ENCODE results near the gene HEPHL1.

The HEPHL1 gene

GRCh38 chr11:94025690-94026394 is 4.7 kb downstream of the HEPHL1 start:
- DNase-seq (ENCODE audit: low spot score), result no peak

GRCh38 chr11:94027210-94027609 is 6.1 kb downstream of the HEPHL1 start:
- DNase-seq (ENCODE audit: low spot score), result no peak

- DNase-seq (ENCODE audit: low spot score), result no peak
Observed at GRCh38 chr11:94028436-94028835, 7.3 kb downstream of the HEPHL1 start.

- DNase-seq (ENCODE audit: low spot score), result no peak
Observed at GRCh38 chr11:94030059-94030458, 8.9 kb downstream of the HEPHL1 start.

GRCh38 chr11:94031625-94032024 is 10.5 kb downstream of the HEPHL1 start:
- DNase-seq (ENCODE audit: low spot score), result no peak

GRCh38 chr11:94032066-94032465 is 10.9 kb downstream of the HEPHL1 start:
- DNase-seq (ENCODE audit: low spot score), result no peak

- no peak for DNase-seq (ENCODE audit: low spot score)
Observed at GRCh38 chr11:94032725-94033124, 11.6 kb downstream of the HEPHL1 start.

GRCh38 chr11:94034207-94034606 is 13.1 kb downstream of the HEPHL1 start:
- DNase-seq (ENCODE audit: low spot score), result no peak

GRCh38 chr11:94036096-94036495 is 14.9 kb downstream of the HEPHL1 start:
- DNase-seq (ENCODE audit: low spot score), result no peak

- DNase-seq (ENCODE audit: low spot score), result no peak
Observed at GRCh38 chr11:94043241-94043640, 22.1 kb downstream of the HEPHL1 start.

GRCh38 chr11:94046796-94047195 is 25.6 kb downstream of the HEPHL1 start:
- no peak for DNase-seq (ENCODE audit: low spot score)

GRCh38 chr11:94048032-94048709 is 27.0 kb downstream of the HEPHL1 start:
- no peak for DNase-seq (ENCODE audit: low spot score)

- no peak for DNase-seq (ENCODE audit: low spot score)
Observed at GRCh38 chr11:94049351-94049750, 28.2 kb downstream of the HEPHL1 start.

GRCh38 chr11:94058630-94059029 is 37.5 kb downstream of the HEPHL1 start:
- DNase-seq (ENCODE audit: low spot score), result no peak

GRCh38 chr11:94059065-94059464 is 37.9 kb downstream of the HEPHL1 start:
- no peak for DNase-seq (ENCODE audit: low spot score)

- no peak for DNase-seq (ENCODE audit: low spot score)
Observed at GRCh38 chr11:94060401-94060800, 39.2 kb downstream of the HEPHL1 start.

- DNase-seq (ENCODE audit: low spot score), result no peak
Observed at GRCh38 chr11:94062360-94062759, 41.2 kb downstream of the HEPHL1 start.

- no peak for DNase-seq (ENCODE audit: low spot score)
Observed at GRCh38 chr11:94066901-94067429, 45.8 kb downstream of the HEPHL1 start.

- no peak for DNase-seq (ENCODE audit: low spot score)
Observed at GRCh38 chr11:94068764-94069163, 47.6 kb downstream of the HEPHL1 start.

GRCh38 chr11:94077552-94078293 is 56.6 kb downstream of the HEPHL1 start:
- DNase-seq (ENCODE audit: low spot score), result no peak

- no peak for DNase-seq (ENCODE audit: low spot score)
Observed at GRCh38 chr11:94084164-94084563, 63.0 kb downstream of the HEPHL1 start.

GRCh38 chr11:94088906-94089305 is 67.8 kb downstream of the HEPHL1 start:
- no peak for DNase-seq (ENCODE audit: low spot score)

GRCh38 chr11:94089341-94089740 is 68.2 kb downstream of the HEPHL1 start:
- DNase-seq (ENCODE audit: low spot score), result no peak
